OCI-LY7 (cell line): Measurements from ENCODE around the gene COL10A1. TPM values are rescaled to one million over a fixed set of nuclear protein-coding genes. Genes with fewer than 3 reads are reported as not detected.

Source experiments
- BruUV-seq: library from RNA; stranded (reverse); fragments of 400-500 nt; replicated peaks from 2 replicates; lab custom pipeline; 2021; lab: Mats Ljungman, UMichigan
- CTCF ChIA-PET: fragments of 300-600 bp; sonication (Branson Sonifier 250); formaldehyde crosslinking; loops from one replicate; lab custom pipeline; 2022; ENCODE audit warnings: antibody characterized with exemption; ENCODE audit not compliant: unreplicated experiment; lab: Charles Lee
- POLR2A ChIA-PET: fragments of 300-600 bp; sonication (Branson Sonifier 250); formaldehyde crosslinking; loops from one replicate; lab custom pipeline; 2022; ENCODE audit warnings: antibody characterized with exemption; lab: Charles Lee
- DNase-seq: peaks from one replicate; pipeline ENCODE4 v3.0.0-alpha.2; 2015; ENCODE audit warnings: low spot score
- H2AFZ ChIP-seq: fragments of 200-600 bp; sonication (generic), shearing (Covaris generic); 2 replicates; pipeline ENCODE4 v1.6.1; 2014; ENCODE audit warnings: mild to moderate bottlenecking, antibody characterized with exemption, low read length, moderate library complexity
- H3K27ac ChIP-seq: fragments of 200-600 bp; sonication (generic); 2 replicates; pipeline ENCODE4 v1.5.1; 2014; ENCODE audit warnings: mixed run types, low read depth, mild to moderate bottlenecking, moderate library complexity, low read length, inconsistent platforms; ENCODE audit not compliant: poor library complexity, severe bottlenecking
- H3K36me3 ChIP-seq: fragments of 200-600 bp; sonication (generic); 2 replicates; pipeline ENCODE4 v1.6.1; 2014; ENCODE audit warnings: mild to moderate bottlenecking, antibody characterized with exemption, low read length, moderate library complexity, mixed read lengths; ENCODE audit not compliant: insufficient read depth
- H3K4me1 ChIP-seq: fragments of 200-600 bp; sonication (generic); 2 replicates; pipeline ENCODE4 v1.5.1; 2014; ENCODE audit warnings: mild to moderate bottlenecking, low read length; ENCODE audit not compliant: insufficient read depth, poor library complexity, severe bottlenecking
- H3K4me2 ChIP-seq: fragments of 200-600 bp; sonication (generic); 2 replicates; pipeline ENCODE4 v1.6.1; 2014; ENCODE audit warnings: mild to moderate bottlenecking, low read length
- H3K4me3 ChIP-seq: fragments of 200-600 bp; sonication (generic); 2 replicates; pipeline ENCODE4 v1.5.1; 2014; ENCODE audit warnings: mild to moderate bottlenecking, low read depth, low read length; ENCODE audit not compliant: poor library complexity, severe bottlenecking
- H3K79me2 ChIP-seq: fragments of 200-600 bp; sonication (generic); 2 replicates; pipeline ENCODE4 v1.6.1; 2016; ENCODE audit warnings: low read depth, mild to moderate bottlenecking, low read length, moderate library complexity, mixed read lengths; ENCODE audit not compliant: insufficient read depth
- H3K9me2 ChIP-seq: fragments of 200-600 bp; sonication (generic); 2 replicates; pipeline ENCODE4 v1.6.1; 2016; ENCODE audit warnings: mild to moderate bottlenecking, low read length, mixed read lengths; ENCODE audit not compliant: insufficient read depth
- H3K9me3 ChIP-seq: fragments of 200-600 bp; sonication (generic); 2 replicates; pipeline ENCODE4 v1.6.1; 2014; ENCODE audit warnings: mild to moderate bottlenecking, mixed run types, low read length, mixed read lengths
- H4K20me1 ChIP-seq: fragments of 200-600 bp; sonication (generic); 2 replicates; pipeline ENCODE4 v1.6.1; 2014; ENCODE audit warnings: mild to moderate bottlenecking, antibody characterized with exemption, low read length, moderate library complexity, mixed read lengths; ENCODE audit not compliant: insufficient read depth
- CTCF ChIP-seq: fragments of 200-600 bp; sonication (generic); conservative IDR thresholded peaks from 2 replicates; pipeline ENCODE4 v1.5.1; 2014; ENCODE audit warnings: mild to moderate bottlenecking, antibody characterized with exemption, low read length, moderate library complexity, mixed read lengths
- EZH2phosphoT487 ChIP-seq: fragments of 200-600 bp; sonication (generic); IDR thresholded peaks from 2 replicates; pipeline ENCODE4 v1.6.1; 2018; ENCODE audit warnings: low read depth, borderline replicate concordance, mild to moderate bottlenecking, mixed run types, antibody characterized with exemption, low read length, moderate library complexity, mixed read lengths
- intact Hi-C: fragments of 100-400 bp; cut with micrococcal nuclease; formaldehyde crosslinking; loops from one replicate; pipeline ENCODE4 v1.10.0; 2022; ENCODE audit not compliant: unreplicated experiment
- total RNA-seq, 2 experiments: library from RNA; depleted of rRNA in 1 of 2; stranded (reverse); fragments of >200 nt in 1 of 2; shearing (Covaris generic) in 1 of 2; gene quantifications; 2 replicates each; pipeline ENCODE4 v1.2.3, GENCODE V29; 2014 to 2022

The COL10A1 gene
- total RNA-seq, 2 experiments from 2014 or later, result not detected

GRCh38 chr6:116083052-116083451 is 42.9 kb downstream of the COL10A1 start:
- no TSS peak for BruUV-seq

GRCh38 chr6:116078945-116079344 is 47.0 kb downstream of the COL10A1 start:
- H3K9me3 ChIP-seq, result no peaks in the 10 kb centered on the region
- intact Hi-C loops, result no loop called here
- H2AFZ ChIP-seq, result no peak overlapping the region
- H3K4me3 ChIP-seq, result no peak overlapping the region
- H3K79me2 ChIP-seq, result no peaks in the 10 kb centered on the region
- no peaks in the 10 kb centered on the region for H4K20me1 ChIP-seq
- H3K4me2 ChIP-seq, result no peak overlapping the region
- CTCF ChIA-PET, result no interaction called here
- H3K36me3 ChIP-seq, result no peaks in the 10 kb centered on the region
- no peaks in the 10 kb centered on the region for H3K4me1 ChIP-seq
- BruUV-seq, result no TSS peak
- no peak overlapping the region for H3K27ac ChIP-seq
- POLR2A ChIA-PET, result no interaction called here
- TF ChIP-seq EZH2phosphoT487 (no peak), CTCF (no peak)
- H3K9me2 ChIP-seq, result no peaks in the 10 kb centered on the region
- DNase-seq, result no peak

More at GRCh38 chr6:116083052-116083451, 42.9 kb downstream of the COL10A1 start:
- DNase-seq, result no peak
- H4K20me1 ChIP-seq, result no peaks in the 10 kb centered on the region
- intact Hi-C loops, result no loop called here
- no peak overlapping the region for H2AFZ ChIP-seq
- H3K4me1 ChIP-seq, result peaks cover 6% of the 10 kb centered on the region
- H3K36me3 ChIP-seq, result no peaks in the 10 kb centered on the region
- H3K4me2 ChIP-seq, result no peak overlapping the region
- TF ChIP-seq CTCF (no peak), EZH2phosphoT487 (no peak)
- H3K79me2 ChIP-seq, result no peaks in the 10 kb centered on the region
- H3K9me3 ChIP-seq, result no peaks in the 10 kb centered on the region
- ChIA-PET CTCF (no interaction called here), POLR2A (interaction anchor here (0.9 to 1.4 kb wide), 3 partner anchors 12 to 28 kb away, joined by 3 to 5 read pairs (median 4); partner anchors contain the start of gene FRK)
- H3K27ac ChIP-seq, result no peak overlapping the region
- H3K9me2 ChIP-seq, result no peaks in the 10 kb centered on the region
- H3K4me3 ChIP-seq, result no peak overlapping the region

GRCh38 chr6:116078522-116078921 is 47.4 kb downstream of the COL10A1 start:
- H3K9me2 ChIP-seq, result no peaks in the 10 kb centered on the region
- H3K36me3 ChIP-seq, result no peaks in the 10 kb centered on the region
- H3K79me2 ChIP-seq, result no peaks in the 10 kb centered on the region
- H3K4me2 ChIP-seq, result no peak overlapping the region
- ChIA-PET POLR2A (no interaction called here), CTCF (no interaction called here)
- no peak overlapping the region for H3K4me3 ChIP-seq
- no peak for DNase-seq
- no TSS peak for BruUV-seq
- TF ChIP-seq CTCF (no peak), EZH2phosphoT487 (no peak)
- H2AFZ ChIP-seq, result no peak overlapping the region
- no peak overlapping the region for H3K27ac ChIP-seq
- H3K9me3 ChIP-seq, result no peaks in the 10 kb centered on the region
- no peaks in the 10 kb centered on the region for H4K20me1 ChIP-seq
- H3K4me1 ChIP-seq, result no peaks in the 10 kb centered on the region
- intact Hi-C loops, result no loop called here
